Mesenteric fat pad (tissue), 1 donor: ENCODE results near the gene VAV3. TPM values are rescaled to one million over a fixed set of nuclear protein-coding genes. Genes with fewer than 3 reads are reported as not detected.
"Not testable (repeated sequence)": the region's sequence is repeated elsewhere in the genome, so short reads cannot be mapped to it uniquely, and the experiment has no call there.

Experiments used
- DNase-seq: peaks from one replicate; pipeline ENCODE4 v3.0.0-alpha.2; 2020; ENCODE audit warnings: low spot score
- total RNA-seq: library from RNA; stranded (reverse); fragmentation: NEBNext Ultra II Directional; extraction: Animal tissue kit (Norgen Biotek cat#: 25700); gene quantifications from one replicate; pipeline ENCODE4 v1.2.1, GENCODE V29; 2021
- donor health status: DM: yes; HTN: yes; CAD: no.

VAV3 gene
- total RNA-seq, 1 donor from 2014 or later, result 11.4 TPM

DNA sequence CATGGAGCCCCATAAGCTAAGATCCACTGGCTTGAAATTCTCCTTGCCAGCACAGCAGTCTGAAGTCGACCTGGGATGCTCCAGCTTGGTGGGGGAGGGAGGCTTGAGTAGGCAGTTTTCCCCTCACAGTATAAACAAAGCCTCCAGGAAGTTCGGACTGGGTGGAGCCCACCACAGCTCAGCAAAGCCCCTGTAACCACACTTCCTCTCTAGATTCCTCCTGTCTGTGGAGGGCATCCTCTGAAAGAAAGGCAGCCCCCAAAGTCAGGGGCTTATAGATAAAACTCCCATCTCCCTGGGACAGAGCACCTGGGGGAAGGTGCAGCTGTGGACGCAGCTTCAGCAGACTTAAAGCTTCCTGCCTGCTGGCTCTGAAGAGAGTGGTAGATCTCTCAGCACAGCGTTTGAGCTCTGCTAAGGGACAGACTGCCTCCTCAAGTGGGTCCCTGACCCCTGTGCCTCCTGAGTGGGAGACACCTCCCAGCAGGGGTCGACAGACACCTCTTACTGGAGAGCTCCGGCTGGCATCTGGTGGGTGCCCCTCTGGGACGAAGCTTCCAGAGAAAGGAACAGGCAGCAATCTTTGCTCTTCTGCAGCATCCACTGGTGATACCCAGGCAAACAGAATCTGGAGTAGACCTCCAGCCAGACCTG lies 120.3 kb downstream of the VAV3 start:
- not testable (repeated sequence) for DNase-seq

DNA sequence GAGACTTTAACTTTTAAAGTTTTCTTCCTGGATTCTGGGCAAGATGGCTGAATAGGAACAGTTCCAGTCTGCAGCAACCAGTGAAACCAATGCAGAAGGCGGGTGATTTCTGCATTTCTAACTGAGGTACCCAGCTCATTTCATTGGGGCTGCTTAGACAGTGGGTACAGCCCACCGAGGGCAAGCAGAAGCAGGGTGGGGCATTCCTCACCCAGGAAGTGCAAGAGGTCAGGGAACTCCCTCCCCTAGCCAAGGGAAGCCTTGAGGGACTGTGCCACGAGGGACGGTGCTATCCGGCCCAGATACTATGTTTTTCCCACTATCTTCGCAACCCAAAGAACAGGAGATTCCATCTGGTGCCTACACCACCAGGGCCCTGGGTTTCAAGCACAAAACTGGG lies 121.0 kb downstream of the VAV3 start:
- no peak for DNase-seq

DNA sequence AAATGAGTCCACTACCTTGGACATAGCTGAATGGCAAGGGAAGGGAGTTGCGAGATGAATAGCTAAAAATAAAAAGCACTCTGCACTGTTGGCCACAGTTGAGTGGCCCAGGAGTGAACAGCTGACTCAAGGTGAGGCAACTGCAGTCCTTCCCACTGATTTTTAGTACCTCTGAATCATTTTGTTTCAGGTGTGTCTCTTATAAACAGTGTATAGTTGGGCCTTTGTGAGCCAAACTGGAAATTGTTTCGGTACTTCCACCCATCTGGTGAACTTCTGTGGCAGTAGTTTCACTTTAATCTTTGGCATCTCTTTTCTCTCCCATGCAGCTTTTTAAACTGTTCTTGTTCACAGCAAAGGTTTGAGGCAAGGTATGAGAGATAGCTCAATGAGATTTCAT lies 122.7 kb downstream of the VAV3 start:
- DNase-seq, result no peak

DNA sequence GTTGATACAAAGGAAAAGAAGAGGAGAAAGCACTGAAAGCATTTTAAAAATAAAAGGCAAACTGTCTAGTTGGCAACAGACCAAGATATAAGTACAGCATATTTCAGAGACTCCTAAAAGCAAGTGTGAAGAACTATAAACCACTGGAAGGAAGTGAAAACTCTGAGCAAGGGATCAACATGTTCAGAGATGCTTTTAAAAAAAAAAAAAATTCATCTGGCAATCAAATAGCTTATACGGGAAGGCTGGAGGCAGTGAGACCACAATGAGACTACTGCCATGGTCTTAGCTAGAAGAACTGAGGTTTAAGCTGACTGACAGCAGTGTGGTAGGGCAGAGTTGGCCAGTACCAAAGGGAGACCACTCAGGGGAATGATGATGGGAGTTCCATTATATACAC lies 124.3 kb downstream of the VAV3 start:
- no peak for DNase-seq

DNA sequence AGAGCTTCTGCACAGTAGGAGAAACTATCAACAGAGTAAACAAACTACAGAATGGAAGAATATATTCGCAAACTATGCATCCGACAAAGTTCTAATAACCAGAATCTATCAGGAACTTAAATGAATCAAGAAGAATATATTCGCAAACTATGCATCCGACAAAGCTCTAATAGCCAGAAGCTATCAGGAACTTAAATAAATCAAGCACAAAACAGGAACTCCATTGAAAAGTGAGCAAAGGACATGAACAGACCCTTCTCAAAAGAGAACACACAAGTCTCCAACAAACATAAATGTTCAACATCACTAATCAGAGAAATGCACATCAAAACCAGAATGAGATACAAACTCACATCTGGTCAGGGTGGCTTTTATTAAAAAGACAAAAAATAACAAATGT lies 126.9 kb downstream of the VAV3 start:
- no peak for DNase-seq

DNA sequence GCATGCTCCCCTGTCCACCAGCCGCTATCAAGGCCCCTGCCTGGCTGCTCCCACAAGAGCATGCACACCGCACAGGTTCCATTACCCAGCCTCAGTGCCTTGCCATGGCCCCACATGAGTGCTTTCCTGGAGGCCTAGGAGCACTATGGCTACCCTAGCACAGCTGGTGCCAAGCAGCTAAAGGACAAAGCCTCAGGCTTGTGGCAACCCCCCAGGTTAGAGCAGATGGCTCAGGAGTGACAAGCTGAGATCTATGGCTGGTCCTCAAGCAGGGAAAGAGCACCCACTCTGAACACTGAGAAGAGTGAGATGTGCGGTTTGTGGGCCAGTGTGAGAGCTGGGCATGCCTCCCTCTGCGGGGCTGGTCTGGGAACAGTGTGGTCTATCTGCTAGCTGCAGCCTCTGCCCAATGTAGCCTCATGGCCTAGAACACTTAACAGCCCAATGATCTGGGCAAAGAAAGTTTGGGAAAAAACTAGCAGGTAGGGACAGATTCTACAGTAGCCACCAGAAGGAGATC lies 129.8 kb downstream of the VAV3 start:
- no peak for DNase-seq

DNA sequence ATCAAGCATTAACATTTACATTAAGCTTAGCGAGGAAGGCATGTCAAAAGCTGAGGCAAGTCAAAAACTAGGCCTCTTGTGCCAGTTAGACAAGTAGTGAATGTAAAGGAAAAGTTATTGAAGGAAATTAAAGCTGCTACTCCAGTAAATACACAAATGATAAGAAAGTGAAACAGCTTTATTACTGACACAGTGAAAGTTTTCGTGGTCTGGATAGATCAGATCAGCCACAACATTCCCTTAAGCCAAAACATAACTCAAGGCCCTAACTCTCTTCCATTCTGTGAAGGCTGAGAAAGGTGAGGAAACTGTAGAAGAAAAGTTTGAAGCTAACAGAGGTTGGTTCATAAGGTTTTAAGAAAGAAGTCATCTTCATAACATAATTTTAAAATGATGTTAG lies 131.9 kb downstream of the VAV3 start:
- DNase-seq, result no peak

DNA sequence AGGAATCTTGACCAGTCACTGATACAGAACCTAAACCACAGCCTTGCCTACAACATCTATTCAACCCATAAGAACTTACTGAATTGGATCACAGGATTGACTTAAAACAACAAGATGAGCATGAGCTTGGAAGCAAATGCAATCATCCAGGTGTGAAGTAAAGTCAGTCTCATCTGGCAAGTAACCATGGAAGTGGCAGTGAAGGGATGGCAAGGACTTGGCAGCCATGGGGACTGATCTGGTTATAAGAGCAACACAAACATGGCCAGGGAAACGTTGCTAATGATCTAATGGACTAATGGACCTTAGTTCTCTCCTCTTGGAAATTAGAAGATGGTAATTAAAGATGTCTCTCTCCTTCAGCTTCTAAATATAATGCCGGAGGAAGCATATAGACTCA lies 133.1 kb downstream of the VAV3 start:
- no peak for DNase-seq

DNA sequence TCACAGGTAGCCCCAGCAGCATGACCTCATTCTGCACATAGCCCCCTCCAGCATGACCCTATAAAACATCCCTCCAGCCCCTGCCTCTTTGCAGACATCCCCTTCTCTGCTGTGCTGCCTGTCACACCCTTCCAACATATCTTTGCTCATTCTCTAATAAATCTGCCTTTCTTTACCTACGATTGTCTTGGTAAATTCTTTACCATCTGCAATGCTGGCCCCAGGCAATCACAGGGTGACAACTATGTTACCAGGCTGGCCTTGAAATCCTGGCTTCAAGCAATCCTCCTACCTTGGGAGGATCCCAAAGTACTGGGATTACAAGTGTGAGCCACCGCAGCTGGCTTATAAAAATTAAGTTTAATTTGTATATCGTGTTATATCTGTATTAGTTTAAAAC lies 134.5 kb downstream of the VAV3 start:
- no peak for DNase-seq

DNA sequence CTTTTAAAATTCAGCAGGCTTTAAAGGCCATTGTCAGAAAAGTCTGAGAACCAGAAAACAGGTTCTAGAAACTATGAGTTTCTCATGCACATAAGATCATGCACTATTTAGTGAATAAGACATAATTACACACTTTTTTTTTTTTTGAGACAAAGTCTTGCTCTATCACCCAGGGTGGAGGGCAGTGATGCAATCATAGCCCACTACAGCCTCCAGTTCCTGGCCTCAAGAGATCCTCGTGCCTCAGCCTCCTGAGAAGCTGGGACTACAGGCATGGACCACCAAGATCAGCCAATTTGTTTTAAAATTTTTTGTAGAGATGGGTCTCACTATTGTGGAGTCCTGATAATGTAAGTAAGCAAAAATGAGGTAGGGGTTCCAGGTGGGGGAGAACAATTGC lies 134.9 kb downstream of the VAV3 start:
- no peak for DNase-seq

DNA sequence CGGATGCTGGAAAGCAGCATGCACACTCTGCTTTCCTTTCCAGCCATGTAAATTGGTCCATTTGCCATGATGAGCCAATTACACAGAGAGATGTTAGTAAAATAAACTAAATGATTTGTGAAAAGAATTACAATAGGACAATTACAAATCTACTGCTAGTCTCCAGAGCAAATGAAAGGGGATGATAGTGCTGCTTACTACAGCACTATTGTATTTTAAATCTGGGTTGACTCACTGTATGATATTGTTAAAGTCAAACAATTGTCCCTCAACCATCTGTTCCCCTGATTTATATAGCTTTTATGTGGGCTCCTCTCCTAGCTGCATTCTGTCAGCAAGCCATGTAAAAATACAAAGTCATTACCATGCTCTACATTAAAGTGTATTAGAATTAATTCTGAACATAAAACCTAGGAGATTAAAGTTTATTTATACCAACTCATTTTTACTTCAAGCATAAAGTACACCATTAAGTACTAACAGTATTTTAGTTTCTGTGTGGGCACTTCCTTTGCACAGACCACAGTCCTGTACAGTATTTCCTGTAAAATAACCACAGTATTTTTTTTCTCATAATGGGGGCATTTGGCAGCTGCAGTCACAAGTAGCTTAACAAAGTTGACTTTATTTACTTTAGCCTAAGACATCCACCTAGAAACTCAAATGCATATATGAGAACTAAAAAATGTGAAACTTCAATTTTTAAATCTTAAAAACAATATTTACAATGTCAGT lies 135.8 kb downstream of the VAV3 start:
- no peak for DNase-seq

DNA sequence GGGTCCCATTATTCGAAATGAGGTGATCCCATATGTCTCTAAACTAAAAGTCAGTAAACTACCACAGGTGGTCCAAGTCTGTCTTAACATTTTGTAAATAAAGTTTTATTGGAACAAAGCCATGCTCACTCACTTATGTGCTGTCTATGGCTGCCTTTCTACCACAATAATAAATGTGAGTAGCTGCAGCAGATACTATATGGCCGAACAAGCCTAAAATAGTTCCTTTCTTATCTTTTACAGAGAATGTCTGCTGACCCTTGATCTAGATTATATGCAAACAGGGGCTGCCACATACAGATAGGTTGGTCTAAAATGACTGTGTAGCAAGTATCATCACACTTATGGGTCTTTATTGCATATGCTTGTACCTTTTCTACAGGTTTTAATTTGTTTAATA lies 140.0 kb downstream of the VAV3 start:
- DNase-seq, result no peak

DNA sequence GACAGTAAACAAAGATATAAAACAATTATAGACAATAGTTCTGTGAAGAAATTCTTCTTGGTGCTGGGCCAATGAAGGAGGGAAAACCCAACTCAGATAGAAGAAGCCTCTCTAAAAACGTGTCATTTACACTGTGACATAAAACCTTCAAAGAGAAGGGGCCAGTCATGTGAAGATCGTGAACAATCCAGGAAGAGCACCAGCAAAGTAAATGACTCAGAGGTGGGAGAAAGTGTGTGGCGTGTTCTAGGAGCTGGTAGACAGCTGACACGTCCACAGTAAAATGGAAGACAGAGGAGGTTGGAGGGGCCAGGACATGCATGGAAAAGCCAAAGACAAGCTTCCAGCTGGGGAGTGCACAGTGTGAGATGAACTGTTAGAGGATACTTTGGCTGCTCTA lies 143.6 kb downstream of the VAV3 start:
- DNase-seq, result no peak

DNA sequence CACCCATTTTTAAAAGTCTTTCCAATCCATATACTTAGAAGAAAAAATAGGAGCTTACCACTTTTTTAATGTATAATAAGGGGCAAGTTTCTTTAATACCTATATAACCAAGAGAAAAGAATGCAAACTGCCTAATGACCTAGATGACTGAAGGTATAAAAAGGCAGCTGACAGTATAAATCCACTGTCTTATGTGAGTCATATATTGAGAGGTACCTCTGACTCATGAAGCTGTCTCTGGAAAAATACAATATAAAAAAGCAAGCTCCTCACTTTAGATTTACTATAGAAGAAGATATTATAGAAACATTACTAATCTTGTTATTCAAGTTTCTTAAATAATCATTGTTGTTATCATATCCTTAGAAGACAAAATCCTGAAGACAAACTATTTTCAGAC lies 144.2 kb downstream of the VAV3 start:
- no peak for DNase-seq

DNA sequence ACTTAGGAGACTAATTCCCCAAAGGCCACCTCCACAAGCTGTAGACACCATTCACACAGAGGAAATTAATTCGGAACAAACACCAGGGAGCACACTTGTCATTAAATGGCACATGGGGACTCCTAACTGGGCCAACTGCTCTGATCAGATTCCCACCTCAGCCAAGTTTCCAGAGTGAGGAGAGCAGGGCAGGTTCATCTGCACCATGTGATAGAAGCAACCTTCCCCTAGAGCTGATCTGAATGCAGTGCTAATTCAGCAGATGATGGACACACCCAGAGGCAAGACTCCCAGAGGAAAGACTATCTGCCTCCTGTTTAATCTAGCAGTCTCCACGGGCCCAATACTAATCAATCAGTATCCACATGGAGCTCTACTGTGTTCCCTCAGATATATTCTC lies 147.0 kb downstream of the VAV3 start:
- no peak for DNase-seq

DNA sequence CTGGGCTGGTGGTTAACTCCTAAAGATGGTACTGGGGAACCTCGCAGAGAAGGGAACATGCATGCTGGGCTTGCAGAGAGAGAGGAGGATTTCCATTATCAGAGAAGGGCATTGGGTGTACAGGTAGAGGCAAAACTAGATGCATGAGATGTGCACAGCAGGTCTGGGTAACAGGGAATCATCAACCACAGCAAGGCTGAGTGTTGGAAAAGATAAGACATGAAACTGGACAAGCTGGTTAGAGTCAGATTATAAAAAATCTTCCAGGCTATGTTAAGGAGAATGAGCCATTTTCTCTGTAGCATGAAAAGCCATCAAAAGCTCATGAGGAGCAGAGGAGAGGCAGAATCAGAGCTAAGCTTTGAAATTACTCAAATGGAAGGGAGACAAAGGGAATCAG lies 147.8 kb downstream of the VAV3 start:
- DNase-seq, result no peak

DNA sequence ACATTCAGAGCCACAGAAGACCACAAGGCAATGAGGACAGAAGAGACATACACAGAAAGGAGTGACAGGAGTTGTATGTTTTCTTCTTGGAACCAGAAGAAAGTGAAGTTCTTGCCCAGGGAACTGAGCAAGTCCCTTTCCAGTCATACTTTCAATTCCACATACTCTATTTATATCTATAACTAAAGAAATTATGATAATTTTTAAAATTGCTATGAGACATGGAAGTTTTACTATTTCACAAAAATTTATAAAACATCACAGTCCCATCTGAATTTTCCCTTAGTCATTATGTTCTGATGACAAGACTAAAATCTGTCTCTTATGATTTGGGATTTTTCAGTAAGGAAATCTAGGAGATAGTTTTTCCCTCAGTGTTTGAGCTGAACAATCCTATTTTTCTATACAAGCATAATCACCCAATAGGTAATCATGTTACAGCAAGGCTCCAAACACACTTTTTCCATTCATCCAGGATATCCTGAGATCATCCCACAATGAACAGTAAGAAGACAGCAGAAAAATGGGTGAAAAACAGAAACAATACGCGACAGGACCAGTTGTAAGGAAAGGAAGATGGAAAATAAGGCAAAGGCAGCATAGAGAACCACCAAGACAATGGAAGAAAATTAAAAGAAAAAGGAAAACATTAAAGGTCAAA lies 154.6 kb downstream of the VAV3 start:
- no peak for DNase-seq

DNA sequence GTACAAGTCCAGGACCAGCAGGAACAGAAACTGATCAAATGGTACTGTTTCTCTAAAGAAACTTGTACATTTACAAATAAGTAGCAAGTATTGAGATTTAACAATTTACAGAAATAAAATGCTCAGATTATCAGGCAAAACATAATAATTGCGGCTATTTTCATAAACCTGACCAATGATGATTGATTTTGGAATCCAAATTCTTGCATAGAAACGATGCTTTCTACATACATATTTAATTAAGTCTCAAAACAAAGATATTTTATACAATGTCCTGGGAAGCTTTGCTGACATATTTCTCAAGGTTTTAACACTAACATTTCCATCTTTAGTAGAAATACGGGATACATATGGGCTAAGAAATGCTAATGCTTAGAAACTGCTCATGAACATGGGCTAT lies 157.1 kb downstream of the VAV3 start:
- no peak for DNase-seq

DNA sequence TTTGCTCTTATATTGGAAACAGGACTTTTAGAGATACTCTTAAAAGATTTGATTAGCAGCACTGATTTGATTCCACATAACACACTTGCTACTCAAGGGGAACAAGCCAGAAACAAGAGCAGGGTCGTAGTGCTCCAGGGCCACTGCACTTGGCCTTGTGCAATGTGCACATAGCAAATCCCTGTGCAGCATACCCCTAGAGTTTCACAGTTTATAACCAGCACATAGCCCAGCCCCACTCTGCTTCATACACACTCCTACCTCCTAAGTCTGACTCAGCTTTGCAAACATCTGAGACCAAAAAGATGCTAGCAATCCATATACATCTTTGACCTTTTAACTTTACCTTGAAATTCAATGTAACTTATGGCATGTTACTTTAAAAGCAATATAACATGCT lies 157.6 kb downstream of the VAV3 start:
- no peak for DNase-seq

DNA sequence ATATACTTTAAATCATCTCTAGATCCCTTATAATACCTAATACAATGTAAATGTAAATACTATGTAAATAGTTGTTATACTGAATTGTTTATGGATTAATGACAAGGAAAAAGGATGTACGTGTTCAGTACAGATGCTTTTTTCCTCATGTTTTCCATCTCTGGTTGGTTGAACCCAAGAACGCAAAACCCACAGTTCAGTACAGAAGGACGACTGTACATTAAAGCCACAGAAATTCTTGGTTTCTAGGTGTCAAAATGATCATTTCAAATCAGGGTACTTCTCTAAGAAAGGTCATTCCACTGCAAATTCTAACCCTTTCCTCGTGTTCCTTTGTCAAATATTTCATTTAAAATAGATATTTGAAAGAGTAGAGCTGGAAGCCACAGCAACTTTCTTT lies 158.1 kb downstream of the VAV3 start:
- no peak for DNase-seq

DNA sequence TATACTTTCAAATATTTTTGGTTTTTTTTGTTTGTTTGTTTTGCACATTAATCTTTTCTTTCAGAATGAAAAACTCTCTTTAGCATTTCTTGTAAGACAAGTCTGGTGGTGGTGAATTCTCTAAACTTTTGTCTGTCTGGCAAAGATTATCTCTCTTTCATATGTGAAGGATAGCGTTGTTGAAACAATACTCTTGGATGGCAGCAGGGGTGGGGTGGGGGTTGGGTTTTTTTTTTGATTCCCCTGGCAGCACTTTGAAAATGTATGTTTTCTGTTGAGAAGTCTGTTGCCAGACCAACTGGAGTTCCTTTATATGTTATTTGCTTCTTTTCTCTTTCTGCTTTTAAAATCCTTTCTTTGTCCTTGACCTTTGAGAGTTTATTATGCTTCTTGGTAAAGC lies 160.2 kb downstream of the VAV3 start:
- DNase-seq, result no peak

DNA sequence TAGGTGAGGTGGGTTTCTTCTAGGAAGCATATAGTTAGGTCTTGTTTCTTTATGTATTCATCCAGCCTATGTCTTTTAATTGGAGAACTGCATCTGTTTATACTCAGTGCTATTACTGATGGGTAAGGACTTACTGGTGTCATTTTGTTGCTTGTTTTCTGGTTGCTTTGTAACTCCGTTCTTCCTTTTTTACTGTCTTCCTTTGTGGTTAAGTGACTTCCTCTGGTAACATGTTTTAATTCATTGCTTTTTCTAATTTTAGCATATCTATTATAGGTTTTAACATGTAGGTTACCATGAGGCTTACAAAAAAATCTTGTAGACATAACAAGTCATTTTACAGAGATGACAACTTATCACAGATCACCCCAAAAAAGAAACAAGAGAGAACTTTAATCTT lies 160.8 kb downstream of the VAV3 start:
- DNase-seq, result no peak

DNA sequence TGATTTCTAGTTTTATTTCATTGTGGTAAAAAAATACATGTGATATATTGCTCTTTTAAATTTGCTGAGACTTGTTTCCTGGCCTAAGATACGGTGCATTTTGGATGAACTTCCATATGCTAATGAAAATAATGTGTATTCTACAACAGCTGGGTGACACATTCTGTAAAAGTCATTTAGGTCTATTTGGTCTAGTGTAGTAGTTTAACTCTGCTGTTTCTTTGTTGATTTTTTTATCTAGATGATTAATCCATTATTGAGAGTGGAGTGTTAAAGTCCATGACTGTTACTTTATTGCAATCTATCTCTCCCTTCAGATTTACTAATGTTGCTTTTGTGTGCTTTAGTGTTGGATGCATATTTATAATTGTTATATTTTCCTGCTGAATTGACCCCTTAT lies 161.4 kb downstream of the VAV3 start:
- no peak for DNase-seq
